Activated CD4-positive, alpha-beta T cell treated with anti-CD3 and anti-CD28 coated beads, Interleukin-2, amount 10 ng/mL, durations not matched to agents 24 days and 14 days (primary cell): ENCODE measurements around the gene REC8. TPM values are rescaled to one million over a fixed set of nuclear protein-coding genes. Genes with fewer than 3 reads are reported as not detected.
A peak's percentile ranks its signal among the peaks of the same experiment; 100 is the strongest.

Source experiments
- DNase-seq: peaks from one replicate; pipeline ENCODE4 v3.0.0; 2022
- H3K27ac Mint-ChIP-seq: one replicate; pipeline ENCODE4 v1.8.0; 2022; ENCODE audit warnings: mild to moderate bottlenecking, mixed read lengths
- H3K27me3 Mint-ChIP-seq: one replicate; pipeline ENCODE4 v1.8.0; 2022; ENCODE audit warnings: mixed read lengths
- H3K36me3 Mint-ChIP-seq: one replicate; pipeline ENCODE4 v1.8.0; 2022; ENCODE audit warnings: low read depth, mild to moderate bottlenecking, mixed read lengths
- H3K4me1 Mint-ChIP-seq: one replicate; pipeline ENCODE4 v1.8.0; 2021; ENCODE audit warnings: mixed read lengths
- H3K4me3 Mint-ChIP-seq: one replicate; pipeline ENCODE4 v1.8.0; 2022; ENCODE audit warnings: mild to moderate bottlenecking, moderate library complexity, mixed read lengths
- H3K9me3 Mint-ChIP-seq: one replicate; pipeline ENCODE4 v1.8.0; 2021; ENCODE audit warnings: mixed read lengths
- intact Hi-C: fragments of 100-400 bp; cut with micrococcal nuclease; formaldehyde crosslinking; loops from one replicate; pipeline ENCODE4 v1.15.1; 2023
- total RNA-seq: library from RNA; stranded (reverse); gene quantifications from 2 replicates; pipeline ENCODE4 v1.2.3, GENCODE V29; 2022

REC8 gene
- total RNA-seq, 1 donor from 2014 or later, result 33.8 TPM

DNA sequence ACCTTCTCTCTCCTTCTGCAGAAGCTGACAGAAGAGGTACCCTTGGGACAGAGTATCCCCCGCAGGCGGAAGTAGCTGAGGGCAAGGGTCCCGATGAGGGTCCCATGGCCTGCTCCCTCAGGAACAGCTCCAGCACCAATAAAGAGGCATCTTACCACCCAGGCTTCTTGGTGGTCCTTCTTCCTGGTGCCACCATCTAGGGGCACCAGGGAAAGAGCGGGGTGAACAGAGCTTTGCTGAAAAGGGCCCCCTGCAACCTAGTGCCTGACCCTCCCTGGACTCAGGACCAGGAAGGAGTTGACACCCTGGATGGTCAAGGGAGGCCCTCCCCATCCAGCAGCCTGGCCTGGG lies 11.4 kb upstream of the REC8 start:
- Mint-ChIP-seq H3K9me3 (no peaks in the 10 kb centered on the region), H3K27ac (peak overlapping the region; percentile 97), H3K4me3 (peak overlapping the region; percentile 93), H3K36me3 (peaks cover 86% of the 10 kb centered on the region), H3K4me1 (peaks cover 49% of the 10 kb centered on the region), H3K27me3 (peaks cover 2% of the 10 kb centered on the region)
- intact Hi-C loops, result loop anchor here (5.0 kb wide), 2 partner anchors 103 to 148 kb away; no protein-coding TSS in a partner anchor
- no peak for DNase-seq

- peaks cover 86% of the 10 kb centered on the region for H3K36me3 Mint-ChIP-seq
Measured at GRCh38 chr14:24160850-24161804, 10.8 kb upstream of the REC8 start, which contains the start of gene IRF9. IRF9 (plus strand) TSS chr14:24161265; CDS start chr14:24162145, 880 bp downstream.

DNA sequence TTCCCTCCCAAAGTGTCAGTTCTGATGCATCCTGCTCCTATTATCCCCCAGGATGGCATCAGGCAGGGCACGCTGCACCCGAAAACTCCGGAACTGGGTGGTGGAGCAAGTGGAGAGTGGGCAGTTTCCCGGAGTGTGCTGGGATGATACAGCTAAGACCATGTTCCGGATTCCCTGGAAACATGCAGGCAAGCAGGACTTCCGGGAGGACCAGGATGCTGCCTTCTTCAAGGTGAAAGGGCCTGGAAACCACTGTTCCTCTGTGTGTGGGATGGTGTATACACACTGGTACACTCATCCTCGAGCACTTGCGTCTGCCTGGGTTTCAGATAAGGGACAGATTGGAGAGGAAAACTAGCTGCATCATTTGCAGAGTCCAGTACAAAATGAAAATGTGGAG lies 9.8 kb upstream of the REC8 start:
- intact Hi-C loops, result loop anchor here (5.0 kb wide), 2 partner anchors 105 to 150 kb away; no protein-coding TSS in a partner anchor
- Mint-ChIP-seq H3K4me3 (peak overlapping the region; percentile 93), H3K36me3 (peaks cover 89% of the 10 kb centered on the region), H3K27me3 (peaks cover 2% of the 10 kb centered on the region), H3K9me3 (no peaks in the 10 kb centered on the region), H3K27ac (peak overlapping the region; percentile 97), H3K4me1 (peaks cover 51% of the 10 kb centered on the region)
- peak; percentile 74 for DNase-seq

More at GRCh38 chr14:24160850-24161804, 10.8 kb upstream of the REC8 start, which contains the start of gene IRF9:
- Mint-ChIP-seq H3K9me3 (no peaks in the 10 kb centered on the region), H3K4me1 (peaks cover 51% of the 10 kb centered on the region), H3K4me3 (peak within 1 kb of the TSS; percentile 93), H3K27me3 (peaks cover 2% of the 10 kb centered on the region), H3K27ac (peak within 1 kb of the TSS; percentile 97)
- DNase-seq, result peak; percentile 100
- intact Hi-C loops, result loop anchor here (1.0 to 5.0 kb wide), 9 partner anchors 14 to 149 kb away; partner anchors contain the start of genes CHMP4A, DCAF11, EMC9 and IPO4

DNA sequence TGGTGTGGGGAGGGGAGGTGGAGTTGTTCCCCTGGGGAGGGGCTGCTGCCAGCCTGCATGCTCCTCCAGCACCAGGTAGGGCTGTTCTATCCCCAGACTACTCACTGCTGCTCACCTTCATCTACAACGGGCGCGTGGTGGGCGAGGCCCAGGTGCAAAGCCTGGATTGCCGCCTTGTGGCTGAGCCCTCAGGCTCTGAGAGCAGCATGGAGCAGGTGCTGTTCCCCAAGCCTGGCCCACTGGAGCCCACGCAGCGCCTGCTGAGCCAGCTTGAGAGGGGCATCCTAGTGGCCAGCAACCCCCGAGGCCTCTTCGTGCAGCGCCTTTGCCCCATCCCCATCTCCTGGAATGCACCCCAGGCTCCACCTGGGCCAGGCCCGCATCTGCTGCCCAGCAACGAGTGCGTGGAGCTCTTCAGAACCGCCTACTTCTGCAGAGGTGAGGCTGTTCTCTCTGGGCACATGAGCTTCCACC lies 7.3 kb upstream of the REC8 start:
- H3K4me3 Mint-ChIP-seq, result peak overlapping the region; percentile 49
- H3K9me3 Mint-ChIP-seq, result no peaks in the 10 kb centered on the region
- no peak for DNase-seq
- peaks cover 85% of the 10 kb centered on the region for H3K36me3 Mint-ChIP-seq
- intact Hi-C loops, result loop anchor here (5.0 kb wide), 2 partner anchors 107 to 152 kb away; no protein-coding TSS in a partner anchor
- H3K27ac Mint-ChIP-seq, result peak overlapping the region; percentile 68
- peaks cover 61% of the 10 kb centered on the region for H3K4me1 Mint-ChIP-seq
- H3K27me3 Mint-ChIP-seq, result peaks cover 2% of the 10 kb centered on the region

DNA sequence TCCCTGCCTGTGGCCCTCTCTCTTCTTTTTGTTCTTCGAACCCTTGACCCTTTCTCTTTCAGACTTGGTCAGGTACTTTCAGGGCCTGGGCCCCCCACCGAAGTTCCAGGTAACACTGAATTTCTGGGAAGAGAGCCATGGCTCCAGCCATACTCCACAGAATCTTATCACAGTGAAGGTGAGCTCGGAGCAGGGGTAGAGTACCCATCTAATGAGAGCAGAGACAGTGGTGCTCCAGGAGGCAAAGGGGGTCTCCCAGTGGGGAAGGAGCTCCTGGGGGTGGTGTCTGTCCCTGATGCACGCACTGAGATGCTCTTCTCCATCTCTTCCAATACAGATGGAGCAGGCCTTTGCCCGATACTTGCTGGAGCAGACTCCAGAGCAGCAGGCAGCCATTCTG lies 6.1 kb upstream of the REC8 start:
- Mint-ChIP-seq H3K27me3 (peaks cover 2% of the 10 kb centered on the region), H3K4me3 (no peak overlapping the region), H3K9me3 (no peaks in the 10 kb centered on the region), H3K36me3 (peaks cover 85% of the 10 kb centered on the region), H3K4me1 (peaks cover 54% of the 10 kb centered on the region), H3K27ac (peak overlapping the region; percentile 53)
- DNase-seq, result no peak
- intact Hi-C loops, result no loop called here

DNA sequence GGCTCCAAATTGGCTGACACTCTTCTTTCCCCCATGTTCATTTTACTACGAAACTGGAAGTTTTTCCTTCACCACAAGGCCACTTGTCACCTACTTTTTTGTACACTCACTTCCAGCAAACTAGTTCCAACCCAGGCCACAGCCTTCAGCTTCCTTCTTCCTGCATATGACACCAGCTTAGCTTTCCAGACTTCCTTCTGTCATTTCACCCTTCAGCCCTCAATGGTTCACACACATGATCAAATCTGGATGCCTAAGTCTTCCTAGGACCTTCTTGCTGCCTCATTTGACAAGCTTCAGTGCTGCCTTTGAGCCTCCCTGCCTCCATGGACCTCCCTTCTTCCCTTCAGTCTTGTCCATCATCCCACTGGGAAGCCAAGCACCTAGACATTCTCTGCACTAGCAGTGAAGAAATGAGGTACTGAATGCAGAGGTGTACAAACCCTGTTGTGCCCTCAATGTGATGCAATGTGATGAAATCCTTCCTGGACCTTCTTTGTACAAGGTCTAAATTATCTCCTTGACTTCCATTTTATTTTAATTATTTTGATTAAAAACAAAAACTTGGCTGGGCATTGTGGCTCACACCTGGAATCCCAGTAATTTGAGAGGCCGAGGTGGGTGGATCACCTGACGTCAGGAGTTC lies 4.3 kb upstream of the REC8 start:
- H3K9me3 Mint-ChIP-seq, result no peaks in the 10 kb centered on the region
- intact Hi-C loops, result no loop called here
- no peaks in the 10 kb centered on the region for H3K27me3 Mint-ChIP-seq
- no peak for DNase-seq
- peak overlapping the region; percentile 79 for H3K27ac Mint-ChIP-seq
- H3K4me1 Mint-ChIP-seq, result peaks cover 50% of the 10 kb centered on the region
- H3K4me3 Mint-ChIP-seq, result no peak overlapping the region
- peaks cover 77% of the 10 kb centered on the region for H3K36me3 Mint-ChIP-seq

DNA sequence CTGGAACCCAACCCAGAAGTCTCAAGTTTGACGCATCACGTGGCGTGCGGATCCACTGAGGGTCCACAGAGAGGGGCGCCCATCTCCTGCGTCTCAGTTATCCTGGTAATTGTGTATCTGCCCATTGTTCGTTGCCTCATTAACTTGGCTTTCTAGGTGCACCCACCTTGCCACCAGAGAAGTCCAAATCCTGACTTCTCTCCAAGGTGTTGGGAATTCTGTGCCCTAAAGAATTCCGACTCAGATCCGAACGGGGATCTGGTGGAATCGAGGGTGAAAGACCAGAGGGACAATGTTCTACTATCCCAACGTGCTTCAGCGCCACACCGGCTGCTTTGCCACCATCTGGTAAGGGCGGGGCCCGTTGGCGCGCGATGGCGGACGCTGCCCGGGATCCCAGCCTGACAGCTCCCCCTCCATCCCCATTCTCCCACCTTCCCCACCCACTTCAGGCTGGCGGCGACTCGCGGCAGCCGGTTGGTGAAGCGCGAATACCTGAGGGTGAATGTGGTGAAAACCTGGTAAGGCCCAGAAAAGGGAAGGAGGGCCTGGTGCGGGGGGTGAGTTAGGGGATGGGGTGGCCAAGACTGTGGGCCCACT lies 481 bp downstream of the REC8 start:
- H3K36me3 Mint-ChIP-seq, result peaks cover 61% of the 10 kb centered on the region
- no peaks in the 10 kb centered on the region for H3K27me3 Mint-ChIP-seq
- H3K4me3 Mint-ChIP-seq, result no peak overlapping the region
- H3K27ac Mint-ChIP-seq, result no peak overlapping the region
- intact Hi-C loops, result no loop called here
- no peaks in the 10 kb centered on the region for H3K9me3 Mint-ChIP-seq
- DNase-seq, result no peak
- H3K4me1 Mint-ChIP-seq, result peaks cover 23% of the 10 kb centered on the region

- Mint-ChIP-seq H3K4me3 (no peak overlapping the region), H3K36me3 (peaks cover 61% of the 10 kb centered on the region), H3K27ac (peak overlapping the region; percentile 22), H3K9me3 (no peaks in the 10 kb centered on the region), H3K4me1 (peaks cover 20% of the 10 kb centered on the region), H3K27me3 (no peaks in the 10 kb centered on the region)
- intact Hi-C loops, result no loop called here
- DNase-seq, result no peak
Measured at GRCh38 chr14:24172871-24173281, 996 bp downstream of the REC8 start.

GRCh38 chr14:24176599-24176998 lies 4.7 kb downstream of the REC8 start:
- DNase-seq, result no peak
- H3K27me3 Mint-ChIP-seq, result no peaks in the 10 kb centered on the region
- H3K9me3 Mint-ChIP-seq, result no peaks in the 10 kb centered on the region
- peaks cover 61% of the 10 kb centered on the region for H3K36me3 Mint-ChIP-seq
- intact Hi-C loops, result no loop called here
- H3K27ac Mint-ChIP-seq, result no peak overlapping the region
- no peak overlapping the region for H3K4me3 Mint-ChIP-seq
- peaks cover 5% of the 10 kb centered on the region for H3K4me1 Mint-ChIP-seq

DNA sequence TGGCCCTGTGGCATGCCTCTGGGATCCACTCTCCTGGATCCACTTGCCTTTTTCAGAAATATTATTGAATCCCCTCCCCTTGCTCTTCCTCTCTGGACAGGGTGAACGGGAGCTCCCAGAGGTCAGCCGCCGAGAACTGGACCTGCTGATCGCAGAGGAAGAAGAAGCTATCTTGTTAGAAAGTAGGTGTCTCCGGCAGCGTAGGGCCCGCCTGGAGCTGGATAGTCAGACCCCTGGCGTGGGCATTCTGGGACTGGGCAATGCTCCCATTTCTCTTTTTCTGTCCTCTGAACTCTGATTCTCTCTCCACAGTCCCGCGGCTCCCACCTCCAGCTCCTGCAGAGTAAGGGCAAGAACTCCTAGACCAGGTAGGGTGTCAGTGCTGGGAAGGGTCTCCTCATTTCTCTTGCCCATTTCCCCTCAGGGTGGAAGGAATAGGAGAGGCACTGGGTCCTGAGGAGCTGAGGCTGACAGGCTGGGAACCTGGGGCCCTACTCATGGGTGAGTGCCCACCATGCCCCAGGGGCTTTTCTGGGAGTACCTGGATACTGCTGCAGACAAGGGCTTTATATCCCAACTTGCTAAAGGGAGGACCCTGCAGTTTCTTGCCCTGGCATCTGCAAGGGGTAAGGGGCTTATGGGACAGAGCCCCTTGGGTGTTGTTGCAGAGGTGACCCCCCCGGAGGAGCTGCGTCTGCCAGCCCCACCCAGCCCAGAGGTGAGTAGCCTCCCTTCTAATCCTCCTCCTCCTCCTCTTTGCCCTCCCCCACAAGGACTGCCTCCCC lies 5.4 kb downstream of the REC8 start:
- H3K4me3 Mint-ChIP-seq, result no peak overlapping the region
- DNase-seq, result no peak
- intact Hi-C loops, result no loop called here
- H3K27me3 Mint-ChIP-seq, result no peaks in the 10 kb centered on the region
- no peak overlapping the region for H3K27ac Mint-ChIP-seq
- H3K9me3 Mint-ChIP-seq, result no peaks in the 10 kb centered on the region
- H3K36me3 Mint-ChIP-seq, result peaks cover 63% of the 10 kb centered on the region
- H3K4me1 Mint-ChIP-seq, result peaks cover 5% of the 10 kb centered on the region

- intact Hi-C loops, result no loop called here
- Mint-ChIP-seq H3K4me3 (no peak overlapping the region), H3K36me3 (peaks cover 67% of the 10 kb centered on the region), H3K4me1 (peaks cover 5% of the 10 kb centered on the region), H3K27me3 (no peaks in the 10 kb centered on the region), H3K27ac (no peak overlapping the region), H3K9me3 (no peaks in the 10 kb centered on the region)
- no peak for DNase-seq
Measured at GRCh38 chr14:24177891-24178290, 6.0 kb downstream of the REC8 start.

GRCh38 chr14:24178399-24179178 lies 6.7 kb downstream of the REC8 start:
- H3K9me3 Mint-ChIP-seq, result no peaks in the 10 kb centered on the region
- H3K4me1 Mint-ChIP-seq, result peaks cover 5% of the 10 kb centered on the region
- peaks cover 66% of the 10 kb centered on the region for H3K36me3 Mint-ChIP-seq
- intact Hi-C loops, result no loop called here
- peak; percentile 55 for DNase-seq
- no peak overlapping the region for H3K4me3 Mint-ChIP-seq
- no peak overlapping the region for H3K27ac Mint-ChIP-seq
- no peaks in the 10 kb centered on the region for H3K27me3 Mint-ChIP-seq
